PC-3 (cell line): ENCODE data around the gene DHH. TPM values are rescaled to one million over a fixed set of nuclear protein-coding genes. Genes with fewer than 3 reads are reported as not detected.
A peak's percentile ranks its signal among the peaks of the same experiment; 100 is the strongest.

Experiments
- ATAC-seq: fragments of 200-7000 bp; cut with Tn5 transposase; 2 replicates; pipeline ENCODE4 v1.9.1; 2020; ENCODE audit warnings: mild to moderate bottlenecking, moderate library complexity
- BruUV-seq: library from RNA; stranded (reverse); fragments of 400-500 nt; replicated peaks from 2 replicates; lab custom pipeline; 2021; lab: Mats Ljungman, UMichigan
- CTCF ChIA-PET: fragments of 300-600 bp; sonication (Branson Sonifier 250); formaldehyde crosslinking; loops from one replicate; lab custom pipeline; 2022; ENCODE audit warnings: antibody characterized with exemption; lab: Charles Lee
- POLR2A ChIA-PET: fragments of 300-600 bp; sonication (Branson Sonifier 250); formaldehyde crosslinking; loops from one replicate; lab custom pipeline; 2022; ENCODE audit warnings: antibody characterized with exemption; ENCODE audit not compliant: unreplicated experiment; lab: Charles Lee
- DNase-seq: peaks from one replicate; pipeline ENCODE4 v3.0.0-alpha.2; 2015
- H2AFZ ChIP-seq: fragments of 300-600 bp; sonication (generic); 2 replicates; pipeline ENCODE4 v1.6.0; 2016; ENCODE audit warnings: antibody characterized with exemption, low read length
- H3F3A ChIP-seq: fragments of 300-600 bp; sonication (generic); one replicate; pipeline ENCODE4 v1.6.0; 2017; ENCODE audit warnings: antibody characterized with exemption, low read length, control low read depth, mild to moderate bottlenecking; ENCODE audit not compliant: unreplicated experiment
- H3K27ac ChIP-seq: fragments of 300-600 bp; sonication (generic); 2 replicates; pipeline ENCODE4 v1.5.1; 2016; ENCODE audit warnings: mild to moderate bottlenecking, low read length
- H3K27me3 ChIP-seq: fragments of 300-600 bp; sonication (generic); 2 replicates; pipeline ENCODE4 v1.6.1; 2016; ENCODE audit warnings: low read length, mixed read lengths
- H3K36me3 ChIP-seq: fragments of 300-600 bp; sonication (generic); 2 replicates; pipeline ENCODE4 v1.6.1; 2016; ENCODE audit warnings: low read depth, mixed run types, low read length, mixed read lengths
- H3K4me1 ChIP-seq: fragments of 300-600 bp; sonication (generic); 2 replicates; pipeline ENCODE4 v1.5.1; 2016; ENCODE audit warnings: low read length; ENCODE audit not compliant: insufficient read depth
- H3K4me2 ChIP-seq: fragments of 300-600 bp; sonication (generic); 2 replicates; pipeline ENCODE4 v1.6.0; 2016; ENCODE audit warnings: low read length
- H3K4me3 ChIP-seq: fragments of 300-600 bp; sonication (generic); 2 replicates; pipeline ENCODE4 v1.5.1; 2016; ENCODE audit warnings: mild to moderate bottlenecking, low read length, mixed read lengths
- H3K79me2 ChIP-seq: fragments of 300-600 bp; sonication (generic); 2 replicates; pipeline ENCODE4 v1.6.1; 2017; ENCODE audit warnings: low read length, mixed read lengths
- H3K9ac ChIP-seq: fragments of 300-600 bp; sonication (generic); 2 replicates; pipeline ENCODE4 v1.6.0; 2016; ENCODE audit warnings: mild to moderate bottlenecking, low read length
- H3K9me2 ChIP-seq: fragments of 300-600 bp; sonication (generic); replicated peaks from 2 replicates; pipeline ENCODE4 v1.6.1; 2016; ENCODE audit warnings: mixed run types, low read length, mixed read lengths
- H3K9me3 ChIP-seq: fragments of 300-600 bp; sonication (generic); 2 replicates; pipeline ENCODE4 v1.6.1; 2016; ENCODE audit warnings: low read length, mixed read lengths
- H4K20me1 ChIP-seq: fragments of 300-600 bp; sonication (generic); 2 replicates; pipeline ENCODE4 v1.6.1; 2016; ENCODE audit warnings: low read length, mixed read lengths
- EZH2 ChIP-seq: fragments of 300-600 bp; sonication (generic); IDR thresholded peaks from one replicate; pipeline ENCODE4 v1.6.1; 2017; ENCODE audit warnings: antibody characterized with exemption, mild to moderate bottlenecking, low read length; ENCODE audit not compliant: unreplicated experiment
- EZH2phosphoT487 ChIP-seq: fragments of 300-600 bp; sonication (generic); IDR thresholded peaks from 2 replicates; pipeline ENCODE4 v1.6.1; 2018; ENCODE audit warnings: mild to moderate bottlenecking, antibody characterized with exemption, low read length, borderline replicate concordance
- intact Hi-C: fragments of 100-400 bp; cut with micrococcal nuclease; formaldehyde crosslinking; loops from 2 replicates; pipeline ENCODE4 v1.9.0; 2023
- total RNA-seq: library from RNA; depleted of rRNA; stranded (reverse); fragments of >200 nt; gene quantifications from 2 replicates; pipeline ENCODE4 v1.2.3, GENCODE V29; 2014
- TF ChIP-seq, protein P1 (sequence below): fragments of 300-600 bp; sonication (generic); conservative IDR thresholded peaks from 2 replicates; pipeline ENCODE4 v1.5.1; 2017; ENCODE audit warnings: antibody characterized with exemption, low read depth, mild to moderate bottlenecking, low read length

DHH gene
- total RNA-seq, 1 experiment from 2014 or later = 0.04 TPM

DNA sequence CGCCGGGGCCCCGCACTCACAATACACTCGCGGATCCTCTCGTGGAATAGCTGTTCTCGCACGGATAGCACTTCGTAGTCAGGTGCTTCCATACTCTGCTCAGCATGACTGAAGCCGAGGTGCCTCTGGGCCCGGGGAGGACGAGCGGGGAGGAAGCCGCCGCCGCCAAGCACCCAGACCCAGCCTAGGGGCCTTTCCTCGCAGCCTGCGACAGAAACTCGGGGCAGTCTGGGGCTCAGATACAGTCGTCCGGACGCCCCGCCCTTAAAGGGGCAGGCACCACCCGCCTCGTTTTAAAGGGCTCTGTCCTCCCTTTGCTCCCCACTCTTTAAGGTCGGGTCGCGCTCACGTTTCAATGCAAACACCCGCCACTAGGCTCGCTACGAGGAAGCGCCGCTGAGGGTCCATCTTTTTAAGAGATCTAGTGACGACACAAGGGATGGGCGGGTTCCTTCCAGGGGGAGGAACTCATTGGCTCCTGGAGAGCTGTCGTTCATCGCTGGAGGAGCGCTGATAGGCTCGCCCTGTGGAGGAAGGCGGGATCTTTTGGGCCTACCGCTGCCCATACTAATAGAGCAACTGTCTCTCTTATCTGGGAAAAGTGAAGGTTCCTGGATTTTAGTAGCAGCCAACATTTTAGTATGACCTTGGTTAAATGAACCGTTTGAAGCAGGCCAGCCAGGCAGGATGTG is 16.0 kb upstream of the DHH start, which contains the start of gene LMBR1L:
Gene LMBR1L, minus strand, starts transcription at position 384 of the 692 bp plus-strand sequence. Its CDS starts 292 bp downstream, at position 92.
- Histone ChIP-seq H3F3A (no peaks in the 10 kb centered on the region), H4K20me1 (no peaks in the 10 kb centered on the region), H3K9ac (peak within 1 kb of the TSS; percentile 78), H3K9me3 (no peaks in the 10 kb centered on the region), H3K79me2 (peaks cover 34% of the 10 kb centered on the region), H3K9me2 (no peaks in the 10 kb centered on the region), H3K27me3 (no peaks in the 10 kb centered on the region), H3K4me2 (peak within 1 kb of the TSS; percentile 94), H3K36me3 (no peaks in the 10 kb centered on the region), H3K27ac (0 out of 2 replicates have a peak within 1 kb of the TSS, but pooled peaks have one; percentile 10), H3K4me3 (peak within 1 kb of the TSS; percentile 94), H3K4me1 (peaks cover 23% of the 10 kb centered on the region), H2AFZ (peak within 1 kb of the TSS; percentile 84)
- intact Hi-C loops = no loop called here
- peak; percentile 99 for DNase-seq
- ChIA-PET POLR2A (interaction anchor here (0.8 to 1.0 kb wide), 2 partner anchors 20 to 41 kb away, joined by 4 to 5 read pairs; partner anchors contain the start of gene RHEBL1), CTCF (interaction anchor here (0.6 to 1.5 kb wide), 5 partner anchors 10 to 744 kb away, joined by 3 to 6 read pairs (median 3); partner anchors contain the start of gene TUBA1B)
- no peak for TF ChIP-seq EZH2
- no peak for TF ChIP-seq EZH2phosphoT487
- TF ChIP-seq, protein P1, sequence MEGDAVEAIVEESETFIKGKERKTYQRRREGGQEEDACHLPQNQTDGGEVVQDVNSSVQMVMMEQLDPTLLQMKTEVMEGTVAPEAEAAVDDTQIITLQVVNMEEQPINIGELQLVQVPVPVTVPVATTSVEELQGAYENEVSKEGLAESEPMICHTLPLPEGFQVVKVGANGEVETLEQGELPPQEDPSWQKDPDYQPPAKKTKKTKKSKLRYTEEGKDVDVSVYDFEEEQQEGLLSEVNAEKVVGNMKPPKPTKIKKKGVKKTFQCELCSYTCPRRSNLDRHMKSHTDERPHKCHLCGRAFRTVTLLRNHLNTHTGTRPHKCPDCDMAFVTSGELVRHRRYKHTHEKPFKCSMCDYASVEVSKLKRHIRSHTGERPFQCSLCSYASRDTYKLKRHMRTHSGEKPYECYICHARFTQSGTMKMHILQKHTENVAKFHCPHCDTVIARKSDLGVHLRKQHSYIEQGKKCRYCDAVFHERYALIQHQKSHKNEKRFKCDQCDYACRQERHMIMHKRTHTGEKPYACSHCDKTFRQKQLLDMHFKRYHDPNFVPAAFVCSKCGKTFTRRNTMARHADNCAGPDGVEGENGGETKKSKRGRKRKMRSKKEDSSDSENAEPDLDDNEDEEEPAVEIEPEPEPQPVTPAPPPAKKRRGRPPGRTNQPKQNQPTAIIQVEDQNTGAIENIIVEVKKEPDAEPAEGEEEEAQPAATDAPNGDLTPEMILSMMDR = no peak; the same call in 1 of the 2 replicates
- TSS peak; percentile 53 for BruUV-seq
- peak; percentile 97 for ATAC-seq

DNA sequence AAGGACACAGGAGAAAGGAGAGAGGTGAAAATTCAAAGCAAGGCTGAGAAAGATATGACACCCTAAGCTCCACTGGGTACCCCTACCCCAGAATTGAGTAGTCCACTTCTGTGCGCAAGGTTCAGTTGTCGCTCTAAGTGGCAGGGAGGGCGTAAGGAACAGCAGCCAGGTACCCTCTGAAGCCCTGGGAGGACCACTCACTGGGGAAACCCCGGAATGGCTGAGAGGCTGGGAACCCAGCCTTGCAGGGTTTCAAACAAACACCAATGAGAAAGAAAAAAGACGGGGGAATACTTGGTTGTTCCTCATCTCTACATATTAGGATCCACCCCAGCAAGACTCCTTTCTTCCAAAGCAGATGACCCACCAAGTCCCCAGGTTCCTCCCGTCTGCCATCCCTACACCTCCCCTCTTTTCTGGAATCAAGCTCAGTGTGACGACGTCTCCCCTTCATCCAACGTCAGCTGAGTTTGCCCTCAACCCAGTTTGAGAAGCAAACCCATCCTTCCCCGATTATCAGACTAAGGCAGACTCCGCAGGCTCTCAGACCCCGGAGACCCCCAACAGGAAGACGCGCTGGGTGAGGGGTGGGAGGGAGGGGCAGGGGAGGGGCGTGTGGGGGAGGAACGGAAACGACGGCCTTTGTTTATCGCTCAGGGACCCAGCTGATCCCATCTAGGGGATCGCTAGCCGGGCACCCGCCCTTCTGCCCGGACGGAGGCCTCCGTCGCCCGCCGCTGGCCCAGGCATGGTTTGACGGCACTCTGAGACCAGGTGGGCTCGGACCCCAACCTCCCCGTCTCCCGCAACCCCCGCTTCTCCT is 15.3 kb upstream of the DHH start:
- Histone ChIP-seq H3K9ac (peak overlapping the region; percentile 78), H3K4me3 (peak overlapping the region; percentile 94), H3F3A (no peaks in the 10 kb centered on the region), H3K4me1 (peaks cover 30% of the 10 kb centered on the region), H3K4me2 (peak overlapping the region; percentile 94), H3K27ac (0 out of 2 replicates have a peak overlapping the region, but pooled peaks have one; percentile 10), H3K36me3 (no peaks in the 10 kb centered on the region), H3K79me2 (peaks cover 34% of the 10 kb centered on the region), H4K20me1 (no peaks in the 10 kb centered on the region), H3K9me3 (no peaks in the 10 kb centered on the region), H2AFZ (peak overlapping the region; percentile 84), H3K27me3 (no peaks in the 10 kb centered on the region), H3K9me2 (no peaks in the 10 kb centered on the region)
- ChIA-PET CTCF (interaction anchor here (0.6 to 1.5 kb wide), 3 partner anchors 11 to 22 kb away, joined by 3 to 6 read pairs (median 3); no protein-coding TSS in a partner anchor), POLR2A (interaction anchor here (0.6 to 1.0 kb wide), 2 partner anchors 21 to 40 kb away, joined by 3 to 4 read pairs; partner anchors contain the start of gene RHEBL1)
- ATAC-seq = peak; percentile 3
- intact Hi-C loops = loop anchor here (2.0 kb wide), 1 partner anchor 15 kb away; the partner anchor contains the start of gene DHH
- DNase-seq = no peak
- no peak for TF ChIP-seq EZH2phosphoT487
- TF ChIP-seq, protein P1 = no peak
- TF ChIP-seq EZH2 = no peak
- no TSS peak for BruUV-seq
